Mucosa of gallbladder (tissue), 1 donor: ENCODE measurements around the gene GM2A. TPM values are rescaled to one million over a fixed set of nuclear protein-coding genes. Genes with fewer than 3 reads are reported as not detected.

Experiments
- total RNA-seq: library from RNA; stranded (reverse); gene quantifications from one replicate; pipeline ENCODE4 v1.2.1, GENCODE V29; 2021
- donor health status: DM: no; HTN: no; CAD: no.

Gene GM2A
- total RNA-seq, 1 donor from 2014 or later: 38.1 TPM

Other genes with a start within 250 kb of the GM2A start
- gene GPX3, start 232.6 kb upstream of the GM2A start, total RNA-seq: 131 TPM
- gene TNIP1, start 172.2 kb upstream of the GM2A start, total RNA-seq: 124 TPM
- gene ANXA6, start 95.4 kb upstream of the GM2A start, total RNA-seq: 153 TPM
- gene CCDC69, start 29.1 kb upstream of the GM2A start, total RNA-seq: 36.0 TPM
- gene SLC36A3, start 50.6 kb downstream of the GM2A start, total RNA-seq: not detected
- 0.14 TPM for gene SLC36A2, start 94.4 kb downstream of the GM2A start, total RNA-seq
- gene SLC36A1, start 194.4 kb downstream of the GM2A start, total RNA-seq: 24.0 TPM